SK-N-SH treated with all-trans-retinoic acid at 6 μM for 48 hours (cell line): ENCODE measurements around the gene COL4A2.

Experiments used
- ARNTL ChIP-seq: fragments of 450-650 bp; formaldehyde crosslinking; IDR thresholded peaks from 2 replicates; pipeline ENCODE4 v1.5.0; 2020; ENCODE audit warnings: low read depth, mild to moderate bottlenecking, moderate library complexity, borderline replicate concordance
- BACH2 ChIP-seq: fragments of 250-450 bp; sonication (Bioruptor Pico); IDR thresholded peaks from 2 replicates; pipeline ENCODE4 v1.9.0; 2021; ENCODE audit warnings: mild to moderate bottlenecking, borderline replicate concordance
- ESRRG ChIP-seq: fragments of 250-450 bp; sonication (Bioruptor Pico); IDR thresholded peaks from 2 replicates; pipeline ENCODE4 v1.6.1; 2021; ENCODE audit warnings: mild to moderate bottlenecking
- GLIS3 ChIP-seq: fragments of 250-450 bp; sonication (Bioruptor Pico); IDR thresholded peaks from 2 replicates; pipeline ENCODE4 v1.5.0; 2020; ENCODE audit warnings: mild to moderate bottlenecking, moderate library complexity
- OSR1 ChIP-seq: fragments of 250-450 bp; sonication (Bioruptor Pico); IDR thresholded peaks from 2 replicates; pipeline ENCODE4 v1.8.0; 2022; ENCODE audit warnings: moderate library complexity, mild to moderate bottlenecking, inconsistent platforms
- PATZ1 ChIP-seq: fragments of 250-450 bp; sonication (Bioruptor Pico); IDR thresholded peaks from 2 replicates; pipeline ENCODE4 v1.8.0; 2020; ENCODE audit warnings: mild to moderate bottlenecking, moderate library complexity, borderline replicate concordance
- PPARA ChIP-seq: fragments of 250-450 bp; sonication (Bioruptor Pico); IDR thresholded peaks from 2 replicates; pipeline ENCODE4 v1.5.0; 2020; ENCODE audit warnings: mild to moderate bottlenecking, borderline replicate concordance
- RARB ChIP-seq: fragments of 250-450 bp; sonication (Bioruptor Pico); IDR thresholded peaks from 2 replicates; pipeline ENCODE4 v1.8.0; 2021; ENCODE audit warnings: mild to moderate bottlenecking, moderate library complexity
- ZFP3 ChIP-seq: fragments of 250-450 bp; sonication (Bioruptor Pico); IDR thresholded peaks from 2 replicates; pipeline ENCODE4 v1.5.0; 2020; ENCODE audit warnings: mild to moderate bottlenecking, moderate library complexity
- ZFP30 ChIP-seq: fragments of 450-650 bp; formaldehyde crosslinking; IDR thresholded peaks from 2 replicates; pipeline ENCODE4 v1.5.0; 2022; ENCODE audit warnings: mild to moderate bottlenecking, moderate library complexity

- no peak for TF ChIP-seq RARB
- no peak for TF ChIP-seq ZFP30 (CRISPR knock-in tag)
- TF ChIP-seq OSR1 (CRISPR knock-in tag): no peak
- TF ChIP-seq PPARA: no peak
- TF ChIP-seq PATZ1: no peak
- no peak for TF ChIP-seq GLIS3
- no peak for TF ChIP-seq ESRRG (CRISPR knock-in tag)
- no peak for TF ChIP-seq BACH2
- TF ChIP-seq ZFP3 (CRISPR knock-in tag): no peak
- TF ChIP-seq ARNTL (CRISPR knock-in tag): no peak
Observed at GRCh38 chr13:110306340-110306959, 634 bp upstream of the COL4A2 start.
